Choroid plexus epithelial cell (primary cell): ENCODE data around the gene AKAP7.

ENCODE experiments used
- DNase-seq: peaks from one replicate; pipeline ENCODE4 v3.0.0-alpha.2; 2010; ENCODE audit warnings: low read depth
- H3K4me3 ChIP-seq: 2 replicates; pipeline ENCODE4 v1.5.1; 2011; ENCODE audit warnings: low read depth, mild to moderate bottlenecking, control low read depth, low read length, moderate library complexity
- TF ChIP-seq, protein P1 (sequence below): conservative IDR thresholded peaks from 2 replicates; pipeline ENCODE4 v1.5.1; 2011; ENCODE audit warnings: low read depth, mild to moderate bottlenecking, control low read depth, inconsistent platforms, low read length, moderate library complexity

AKAP7 gene

DNA sequence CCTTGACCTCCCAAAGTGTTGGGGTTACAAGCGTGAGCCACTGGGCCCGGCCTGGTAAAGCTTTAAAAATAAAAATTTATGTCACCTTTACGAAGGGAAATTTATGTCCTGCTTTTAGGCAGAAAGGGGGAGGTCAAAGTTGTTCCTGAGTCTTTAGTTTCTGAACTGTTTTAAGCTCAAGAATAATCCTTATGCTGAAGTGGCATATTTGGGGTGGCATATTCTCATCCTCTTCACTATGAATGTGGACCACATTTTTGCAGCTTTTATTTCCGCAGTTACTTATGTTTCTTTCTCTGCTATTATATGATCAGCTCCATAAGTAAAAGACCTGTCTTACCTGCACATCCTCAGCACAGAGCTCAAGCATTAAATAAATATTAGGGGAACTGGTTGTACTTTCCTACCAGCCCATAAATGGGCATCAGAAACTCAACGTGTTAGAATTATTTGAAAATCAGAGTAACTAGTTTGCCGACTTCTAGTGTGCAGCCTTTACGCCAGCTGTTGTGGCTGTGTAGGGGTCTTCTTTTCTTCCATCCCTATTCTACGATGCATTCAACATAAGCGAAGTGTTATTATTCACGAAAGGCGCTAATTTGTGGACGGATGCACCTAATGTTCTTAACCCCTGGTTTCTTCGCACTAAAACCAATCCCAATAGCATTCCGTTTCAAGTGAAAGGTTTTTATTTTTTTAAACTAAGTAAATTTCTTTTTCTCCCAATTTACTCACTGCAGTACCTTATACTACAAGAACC lies 867 bp upstream of the AKAP7 start:
- TF ChIP-seq, protein P1, sequence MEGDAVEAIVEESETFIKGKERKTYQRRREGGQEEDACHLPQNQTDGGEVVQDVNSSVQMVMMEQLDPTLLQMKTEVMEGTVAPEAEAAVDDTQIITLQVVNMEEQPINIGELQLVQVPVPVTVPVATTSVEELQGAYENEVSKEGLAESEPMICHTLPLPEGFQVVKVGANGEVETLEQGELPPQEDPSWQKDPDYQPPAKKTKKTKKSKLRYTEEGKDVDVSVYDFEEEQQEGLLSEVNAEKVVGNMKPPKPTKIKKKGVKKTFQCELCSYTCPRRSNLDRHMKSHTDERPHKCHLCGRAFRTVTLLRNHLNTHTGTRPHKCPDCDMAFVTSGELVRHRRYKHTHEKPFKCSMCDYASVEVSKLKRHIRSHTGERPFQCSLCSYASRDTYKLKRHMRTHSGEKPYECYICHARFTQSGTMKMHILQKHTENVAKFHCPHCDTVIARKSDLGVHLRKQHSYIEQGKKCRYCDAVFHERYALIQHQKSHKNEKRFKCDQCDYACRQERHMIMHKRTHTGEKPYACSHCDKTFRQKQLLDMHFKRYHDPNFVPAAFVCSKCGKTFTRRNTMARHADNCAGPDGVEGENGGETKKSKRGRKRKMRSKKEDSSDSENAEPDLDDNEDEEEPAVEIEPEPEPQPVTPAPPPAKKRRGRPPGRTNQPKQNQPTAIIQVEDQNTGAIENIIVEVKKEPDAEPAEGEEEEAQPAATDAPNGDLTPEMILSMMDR: no peak
- H3K4me3 ChIP-seq: peak overlapping the region; percentile 81
- no peak for DNase-seq

DNA sequence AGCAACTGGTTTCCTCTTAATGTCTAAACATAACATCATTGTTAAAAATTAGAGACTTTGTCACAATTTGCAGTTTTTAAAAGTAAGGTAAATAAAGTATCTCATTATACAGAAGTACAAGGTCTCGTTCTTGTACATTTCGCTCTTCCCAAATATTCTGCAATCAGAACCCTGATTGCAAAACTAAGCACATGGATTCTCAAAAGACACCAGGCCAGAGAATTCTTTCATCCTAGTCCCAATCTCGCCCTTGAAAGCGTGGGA lies 355 bp upstream of the AKAP7 start:
- H3K4me3 ChIP-seq: peak overlapping the region; percentile 81
- peak; percentile 54 for DNase-seq
- TF ChIP-seq, protein P1: no peak

DNA sequence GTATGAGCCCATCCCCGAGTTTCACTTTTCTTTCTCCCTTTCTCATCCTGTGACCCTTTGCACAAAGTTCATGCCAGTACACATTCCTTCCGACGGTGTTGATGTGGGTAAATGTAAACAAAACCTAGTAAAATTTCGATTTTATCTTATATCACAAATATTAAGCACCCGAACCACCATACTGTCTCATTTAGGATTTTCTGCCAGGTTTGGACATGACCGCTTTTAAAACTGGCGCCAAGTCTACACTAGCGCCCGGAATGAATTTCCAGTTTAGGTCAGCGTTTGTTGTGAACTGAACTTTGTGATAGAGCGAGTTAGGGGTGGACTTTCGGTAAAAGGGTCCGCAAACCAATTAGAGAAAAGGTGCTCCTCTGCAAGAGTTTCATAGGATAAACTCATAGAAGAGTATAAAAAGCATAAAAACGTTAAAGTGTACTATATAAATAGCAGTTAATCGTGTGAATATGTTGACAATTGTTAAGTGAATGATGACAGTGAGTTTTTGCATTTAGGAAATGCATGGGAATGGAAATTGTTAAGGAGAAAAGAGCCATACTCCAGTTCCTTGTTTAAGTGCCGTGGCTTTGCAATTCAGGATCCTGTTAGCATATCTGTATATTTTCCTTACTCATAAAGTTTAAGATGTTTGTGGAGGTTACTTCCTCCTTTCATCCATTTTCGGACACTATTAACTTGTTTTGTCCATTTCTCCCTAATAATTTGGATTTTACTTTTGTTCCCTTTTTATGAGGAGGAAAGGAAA lies 937 bp downstream of the AKAP7 start:
- TF ChIP-seq, protein P1: no peak
- H3K4me3 ChIP-seq: peak overlapping the region; percentile 81
- DNase-seq: peak; percentile 69

DNA sequence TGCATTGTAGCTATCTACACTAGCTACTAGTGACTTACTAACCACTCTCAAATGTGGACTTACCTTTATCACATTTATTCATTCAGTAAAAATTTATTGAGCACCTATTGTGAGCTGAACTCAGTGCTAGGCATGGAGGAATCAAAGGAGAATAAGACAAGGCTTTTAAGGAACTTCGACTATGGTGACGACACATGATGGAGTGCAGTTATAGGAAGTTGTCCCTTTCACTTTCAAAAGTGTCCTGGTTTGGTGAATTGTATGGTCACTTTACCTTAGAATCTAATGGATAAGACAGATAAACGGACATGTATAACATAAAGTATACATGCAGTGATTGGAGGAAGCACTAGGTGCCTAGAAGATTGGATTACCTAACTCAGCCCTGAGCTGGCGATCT lies 4.3 kb downstream of the AKAP7 start:
- no peak for DNase-seq
- no peak overlapping the region for H3K4me3 ChIP-seq
- TF ChIP-seq, protein P1: no peak

DNA sequence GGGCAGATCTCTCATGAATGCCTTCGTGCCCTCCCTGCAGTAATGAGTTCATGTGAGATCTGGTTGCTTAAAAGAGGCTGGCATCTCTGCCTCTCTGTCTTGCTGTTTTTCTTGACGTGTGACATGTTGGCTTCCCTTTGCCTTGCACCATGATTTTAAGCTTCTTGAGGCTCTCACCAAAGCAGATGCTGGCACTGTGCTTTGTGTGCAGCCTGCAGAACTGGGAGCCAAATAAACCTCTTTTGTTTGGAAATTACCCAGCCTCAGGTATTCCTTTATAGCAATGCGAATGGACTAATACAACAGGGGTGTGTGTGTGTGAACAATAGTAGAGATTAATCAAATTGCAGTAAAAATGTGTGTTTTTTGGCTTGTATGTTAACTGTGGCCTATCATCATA lies 8.1 kb downstream of the AKAP7 start:
- no peak for DNase-seq
- TF ChIP-seq, protein P1: no peak

DNA sequence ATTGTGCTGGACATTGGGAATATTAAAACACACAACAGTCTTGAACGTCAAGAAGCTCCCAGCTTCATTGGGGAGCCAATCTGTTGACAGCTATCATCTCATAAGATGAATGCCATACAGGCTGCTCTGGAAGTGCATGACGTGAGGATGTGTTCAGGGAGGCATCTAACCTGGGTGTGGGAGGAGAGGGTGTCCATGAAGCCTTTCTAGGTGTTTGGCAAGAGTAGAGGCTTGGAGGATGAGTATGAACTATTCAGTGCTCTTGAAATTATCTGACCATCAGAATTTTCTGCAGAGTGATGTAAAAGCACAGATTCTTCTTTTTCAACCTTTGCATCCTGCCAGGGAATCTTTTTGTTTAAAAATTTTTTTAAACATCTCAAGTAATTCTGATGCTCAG lies 11.6 kb downstream of the AKAP7 start:
- no peak overlapping the region for H3K4me3 ChIP-seq
- no peak for DNase-seq
- TF ChIP-seq, protein P1: no peak

More for the DNA sequence above, 8.1 kb downstream of the AKAP7 start:
- H3K4me3 ChIP-seq: no peak overlapping the region

DNA sequence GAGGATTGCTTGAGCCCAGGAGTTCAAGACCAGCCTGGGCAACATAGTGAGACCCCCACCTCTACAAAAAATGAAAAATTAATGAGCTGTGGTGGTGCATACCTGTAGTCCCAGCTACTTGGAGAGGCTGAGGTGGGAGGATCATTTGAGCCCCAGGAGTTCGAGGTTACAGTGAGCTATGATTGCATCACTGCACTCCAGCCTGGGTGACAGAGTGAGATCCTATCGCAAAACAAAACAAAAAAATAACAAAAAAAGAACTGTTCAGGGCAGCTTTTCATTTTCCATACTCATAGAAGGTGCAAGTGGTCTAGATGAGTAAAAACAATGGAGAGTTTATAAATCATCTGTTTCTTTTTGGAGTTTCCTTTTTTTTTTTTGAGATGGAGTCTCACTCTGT lies 21.1 kb downstream of the AKAP7 start:
- H3K4me3 ChIP-seq: no peak overlapping the region
- TF ChIP-seq, protein P1: no peak
- DNase-seq: no peak
